GM18505 (cell line): ENCODE results near the gene REPS2.

ENCODE experiments used
- ATAC-seq: cut with Tn5 transposase; IDR thresholded peaks from one replicate; pipeline ENCODE4 v1.9.1; 2021; ENCODE audit not compliant: unreplicated experiment
- POLR2A ChIP-seq: IDR thresholded peaks from 4 replicates; pipeline ENCODE4 v1.6.1; 2011; ENCODE audit warnings: borderline replicate concordance; ENCODE audit not compliant: insufficient read depth, insufficient read length; ENCODE audit errors: extremely low read depth

REPS2 gene

DNA sequence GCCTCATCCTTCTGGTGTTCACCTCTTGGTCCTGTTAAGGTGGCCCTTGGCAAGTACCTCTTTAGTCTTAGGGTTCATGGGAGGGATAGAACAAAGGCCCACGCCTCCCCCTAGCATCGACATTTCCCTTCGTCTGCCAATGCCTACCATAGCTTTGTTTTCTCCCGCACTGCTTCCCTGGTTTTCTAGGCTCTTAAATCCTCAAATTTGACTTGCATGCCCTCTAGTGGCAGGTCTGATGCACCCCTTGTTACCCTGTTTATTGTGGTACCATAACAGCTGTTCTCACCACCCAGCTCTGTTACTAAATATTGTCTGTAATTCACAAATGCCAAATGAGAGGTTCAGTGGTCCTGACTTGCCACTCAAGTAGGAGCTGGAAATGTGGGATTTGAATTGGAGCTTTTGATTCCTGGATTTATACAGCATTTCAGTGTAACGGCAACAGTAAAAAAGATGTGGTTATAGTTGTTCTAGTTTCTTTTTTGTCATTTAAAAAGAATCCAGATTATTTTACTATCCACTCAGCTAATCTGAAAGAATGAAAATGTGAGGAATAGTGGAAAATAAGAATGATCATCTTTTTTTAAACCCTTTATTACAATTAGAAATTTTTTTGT is 100.1 kb downstream of the REPS2 start:
- no peak for ATAC-seq
- TF ChIP-seq POLR2A = no peak

DNA sequence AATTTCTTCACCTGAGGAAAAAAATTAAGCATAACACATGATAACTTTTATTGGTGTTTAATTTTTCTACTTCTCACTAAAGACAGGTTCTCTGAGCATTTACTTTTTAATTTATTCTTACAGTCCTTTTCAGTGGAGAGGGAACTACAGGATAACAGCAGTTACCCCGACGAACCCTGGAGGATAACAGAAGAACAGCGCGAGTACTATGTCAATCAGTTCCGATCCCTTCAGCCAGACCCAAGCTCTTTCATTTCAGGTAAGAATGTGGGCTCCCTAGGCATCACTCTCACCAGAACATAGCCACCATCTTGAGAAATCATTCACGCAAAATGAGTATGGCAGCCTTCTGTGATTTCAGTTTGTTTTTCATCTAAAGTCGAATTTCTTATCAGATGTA is 100.8 kb downstream of the REPS2 start:
- TF ChIP-seq POLR2A = no peak

DNA sequence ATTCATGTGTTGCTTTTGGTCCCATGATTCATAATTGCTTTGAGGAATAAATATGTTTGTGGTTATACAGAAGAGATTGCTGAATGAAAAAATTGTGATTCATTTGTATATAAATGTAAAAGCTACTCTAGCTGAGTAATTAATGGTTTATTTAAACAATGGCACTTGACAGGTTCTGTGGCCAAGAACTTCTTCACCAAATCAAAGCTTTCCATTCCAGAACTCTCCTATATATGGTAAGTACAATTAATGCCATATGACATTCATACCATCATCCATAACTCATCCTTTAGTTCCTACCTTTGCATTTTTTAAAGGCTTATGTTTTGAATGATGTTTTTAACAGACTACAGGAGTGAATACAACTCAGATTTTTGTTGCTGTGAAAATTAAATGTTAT is 105.8 kb downstream of the REPS2 start:
- no peak for TF ChIP-seq POLR2A
- ATAC-seq = no peak

More for the DNA sequence above, 100.8 kb downstream of the REPS2 start:
- no peak for ATAC-seq

- TF ChIP-seq POLR2A = no peak
- ATAC-seq = no peak
Observed at GRCh38 chrX:17052793-17053192, 106.3 kb downstream of the REPS2 start.

DNA sequence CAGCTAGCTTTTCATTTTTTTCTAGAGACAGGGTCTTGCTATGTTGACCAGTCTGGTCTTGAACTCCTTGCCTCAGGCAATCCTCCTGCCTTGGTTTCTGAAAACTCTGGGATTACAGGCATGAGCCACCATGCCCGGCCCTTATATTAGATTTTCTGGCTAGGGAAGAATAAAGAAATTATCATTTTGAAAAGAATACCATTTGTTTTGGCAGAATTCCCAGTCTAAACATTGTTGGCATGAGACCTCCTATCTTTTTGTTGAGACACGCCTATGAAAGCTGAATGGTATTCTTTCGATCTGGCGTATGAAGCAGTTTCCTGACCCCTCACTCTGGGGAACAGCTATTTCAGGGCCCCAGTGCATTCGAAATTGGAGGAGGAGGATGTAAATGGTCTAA is 107.0 kb downstream of the REPS2 start:
- ATAC-seq = no peak

DNA sequence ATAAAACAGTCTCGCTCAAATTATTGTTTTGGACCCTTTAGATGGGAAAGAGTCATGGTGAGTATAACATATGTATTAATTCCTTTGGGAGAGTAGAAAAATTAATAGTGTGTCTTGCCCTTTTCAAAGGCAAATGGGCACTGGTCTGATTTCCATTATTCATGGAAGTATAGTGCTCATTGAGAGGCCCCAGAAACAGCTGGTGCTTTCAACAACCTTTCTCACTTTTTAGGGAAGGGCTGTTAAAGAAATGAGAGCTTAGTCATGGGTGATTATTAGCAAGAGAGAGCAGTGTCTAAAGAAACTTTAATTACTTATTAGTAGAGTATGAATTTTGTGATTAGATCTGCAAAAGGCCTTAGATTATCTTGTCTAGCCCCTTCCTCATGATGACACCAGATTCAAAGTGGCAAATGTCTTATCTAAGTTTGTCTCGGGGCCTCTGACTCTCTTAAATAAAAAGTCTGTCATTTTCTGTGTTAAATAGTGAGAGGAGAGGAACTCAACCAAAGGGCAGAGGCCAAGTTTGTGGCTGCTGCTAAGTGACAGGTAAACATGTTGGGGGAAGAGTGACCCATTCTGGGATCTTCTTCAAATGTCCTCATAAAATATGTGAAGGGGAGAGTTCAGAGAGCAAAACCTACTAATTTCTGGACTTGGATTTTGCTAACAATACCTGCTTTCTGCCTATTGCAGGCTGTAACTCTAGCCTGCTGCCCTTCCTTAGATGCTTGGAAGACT is 110.6 kb downstream of the REPS2 start:
- TF ChIP-seq POLR2A = no peak
- ATAC-seq = no peak

More for the DNA sequence above, 107.0 kb downstream of the REPS2 start:
- TF ChIP-seq POLR2A = no peak

- ATAC-seq = no peak
- no peak for TF ChIP-seq POLR2A
Observed at GRCh38 chrX:17062065-17062464, 115.6 kb downstream of the REPS2 start.

DNA sequence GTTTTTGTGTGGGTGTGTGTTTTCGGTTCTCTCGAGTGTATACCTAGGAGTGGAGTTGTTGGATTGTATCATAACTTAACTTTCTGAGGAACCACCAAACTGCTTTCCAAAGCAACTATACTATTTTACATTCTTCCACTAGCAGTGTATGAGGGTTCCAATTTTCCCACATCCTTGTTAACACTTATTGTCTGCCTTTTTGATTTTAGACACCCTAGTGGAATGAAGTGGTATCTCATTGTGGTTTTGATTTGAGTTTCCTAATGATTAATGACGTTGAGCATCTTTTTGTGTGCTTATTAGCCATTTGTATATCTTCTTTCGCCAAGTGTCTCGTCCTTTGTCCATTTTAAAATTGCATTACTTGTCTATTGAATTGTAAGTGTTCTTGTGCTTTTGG is 118.6 kb downstream of the REPS2 start:
- ATAC-seq = no peak
- TF ChIP-seq POLR2A = no peak

GRCh38 chrX:17067534-17067933 is 121.1 kb downstream of the REPS2 start:
- no peak for TF ChIP-seq POLR2A
- no peak for ATAC-seq

DNA sequence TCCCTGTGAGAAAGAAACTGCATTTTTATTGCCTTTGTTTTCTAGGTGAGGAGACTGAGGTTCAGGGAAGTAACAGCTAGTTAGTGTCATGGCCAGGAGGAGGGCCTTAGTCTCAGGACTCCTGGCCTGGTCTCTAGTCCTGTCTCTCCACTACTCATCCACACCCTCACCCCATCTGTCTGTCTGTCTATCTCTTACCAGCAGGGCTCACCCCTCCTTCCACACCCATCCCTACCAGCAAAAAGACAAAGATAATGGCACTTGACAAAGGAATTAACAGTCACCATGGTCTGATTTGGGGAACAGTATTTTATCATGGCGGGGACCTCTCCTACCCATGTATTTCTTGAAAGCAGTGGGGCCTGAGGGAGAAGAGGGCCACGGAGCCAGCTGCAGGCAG is 125.8 kb downstream of the REPS2 start:
- TF ChIP-seq POLR2A = no peak
- ATAC-seq = no peak

GRCh38 chrX:17072721-17073230 is 126.3 kb downstream of the REPS2 start:
- no peak for ATAC-seq
- TF ChIP-seq POLR2A = no peak

GRCh38 chrX:17075004-17075403 is 128.5 kb downstream of the REPS2 start:
- no peak for TF ChIP-seq POLR2A
- ATAC-seq = no peak

- no peak for ATAC-seq
- TF ChIP-seq POLR2A = no peak
Observed at GRCh38 chrX:17077361-17077760, 130.9 kb downstream of the REPS2 start.

DNA sequence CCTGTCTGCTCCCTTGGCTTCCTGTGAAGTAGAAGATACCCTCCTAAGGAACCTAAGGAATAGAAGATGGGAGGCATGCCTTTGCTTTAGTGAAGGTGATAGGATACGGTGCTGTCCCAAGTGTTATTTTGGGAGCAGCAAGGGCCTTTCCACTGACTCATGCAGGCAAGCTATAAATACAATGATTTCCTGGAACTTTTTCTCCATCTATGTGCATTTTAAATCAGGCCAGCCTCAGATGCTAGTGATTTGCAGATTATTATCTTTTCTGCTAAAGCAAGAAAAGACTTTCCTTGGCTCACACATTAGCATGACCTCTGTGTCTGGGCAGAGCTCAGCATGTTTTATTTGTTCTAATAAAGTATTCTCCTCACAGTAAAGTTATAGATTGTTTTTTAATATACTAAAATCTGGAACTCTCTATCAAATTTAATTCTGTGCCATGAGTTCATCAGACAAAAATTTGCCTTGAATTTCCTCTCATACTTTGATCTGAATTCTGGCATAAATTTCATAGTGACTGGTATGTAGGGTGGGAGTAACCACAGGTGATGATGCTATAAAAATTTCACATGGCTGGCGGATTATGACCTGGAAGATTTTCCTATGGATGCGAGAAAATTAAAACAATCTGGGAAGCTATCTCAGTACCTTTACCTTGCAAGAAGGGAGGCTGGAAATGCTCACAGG is 131.7 kb downstream of the REPS2 start:
- no peak for TF ChIP-seq POLR2A
- ATAC-seq = no peak

DNA sequence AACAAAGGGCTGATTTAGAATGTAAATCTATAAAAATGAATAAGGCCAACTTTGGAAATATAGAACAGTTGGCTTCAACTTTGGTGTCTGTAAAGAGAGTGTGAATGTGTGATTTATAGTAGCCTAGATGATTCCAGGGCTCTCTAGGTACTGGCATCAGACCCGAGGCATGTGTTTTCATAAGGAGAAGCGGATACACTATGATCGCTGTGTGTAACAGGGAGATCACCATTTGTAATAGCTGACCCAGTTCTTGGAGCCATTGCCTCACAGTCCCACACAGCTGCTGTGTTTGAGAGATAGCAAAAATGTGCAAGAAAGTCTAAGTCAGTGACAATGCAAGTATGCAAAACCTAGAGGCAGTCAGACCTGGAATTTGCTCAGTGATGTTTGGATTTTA is 135.1 kb downstream of the REPS2 start:
- no peak for ATAC-seq
- no peak for TF ChIP-seq POLR2A

DNA sequence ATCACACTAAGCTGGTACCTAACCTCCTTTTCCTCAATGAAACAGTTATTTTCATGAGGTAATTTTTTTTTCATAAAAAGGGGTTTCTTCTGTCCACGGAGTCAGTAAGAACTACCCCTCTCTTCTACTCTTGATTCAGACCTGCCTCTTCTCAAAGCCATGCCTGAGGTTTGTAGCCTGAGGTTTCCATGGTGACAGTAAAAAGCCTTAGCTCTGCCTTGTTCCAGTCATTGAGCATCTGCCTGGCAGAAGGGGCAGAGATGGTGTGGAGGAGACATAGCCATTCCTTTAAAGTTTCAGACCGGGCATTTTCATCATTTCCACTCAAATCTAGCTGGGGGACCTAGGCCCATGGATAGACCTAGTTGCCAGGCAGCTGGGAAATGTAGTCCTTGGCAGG is 135.5 kb downstream of the REPS2 start:
- ATAC-seq = no peak
- TF ChIP-seq POLR2A = no peak
